Immature natural killer cell (primary cell): ENCODE measurements around the gene ADARB2. TPM values are rescaled to one million over a fixed set of nuclear protein-coding genes. Genes with fewer than 3 reads are reported as not detected.

ENCODE experiments used
- DNase-seq, 3 donors: peaks; one replicate each; pipeline ENCODE4 v3.0.0; 2022; ENCODE audit warnings: mixed read lengths in 1 of 3
- H3K27ac Mint-ChIP-seq, 6 donors: one replicate each; pipeline ENCODE4 v1.8.0; 2020; ENCODE audit warnings: mixed read lengths in 6 of 6, mild to moderate bottlenecking in 5 of 6, inconsistent platforms in 4 of 6, moderate library complexity in 3 of 6
- H3K27me3 Mint-ChIP-seq, 3 donors: one replicate each; pipeline ENCODE4 v1.8.0; 2020 to 2021; ENCODE audit warnings: low read depth in 3 of 3, mild to moderate bottlenecking in 3 of 3, mixed read lengths in 3 of 3, moderate library complexity in 3 of 3, inconsistent platforms in 1 of 3
- H3K36me3 Mint-ChIP-seq, 3 donors: one replicate each; pipeline ENCODE4 v1.8.0; 2020; ENCODE audit warnings: mixed read lengths in 3 of 3, inconsistent platforms in 2 of 3, mild to moderate bottlenecking in 2 of 3
- H3K4me1 Mint-ChIP-seq, 2 donors: one replicate each; pipeline ENCODE4 v1.8.0; 2020; ENCODE audit warnings: inconsistent platforms in 2 of 2, mild to moderate bottlenecking in 2 of 2, mixed read lengths in 2 of 2, moderate library complexity in 1 of 2
- H3K4me3 Mint-ChIP-seq, 5 donors: one replicate each; pipeline ENCODE4 v1.8.0; 2020; ENCODE audit warnings: mild to moderate bottlenecking in 5 of 5, mixed read lengths in 5 of 5, inconsistent platforms in 3 of 5, moderate library complexity in 3 of 5
- H3K9me3 Mint-ChIP-seq, 6 donors: one replicate each; pipeline ENCODE4 v1.8.0; 2020; ENCODE audit warnings: mild to moderate bottlenecking in 6 of 6, mixed read lengths in 6 of 6, inconsistent platforms in 4 of 6, moderate library complexity in 3 of 6
- polyA plus RNA-seq, 3 donors: library from polyadenylated mRNA; unstranded; fragments of 300-500 nt; fragmentation: Illumina TruSeq; gene quantifications; one replicate each; pipeline ENCODE4 v1.2.3, GENCODE V29; 2021

The ADARB2 gene
- polyA plus RNA-seq, 3 donors from 2014 or later = 0.12 TPM; not detected in 2

GRCh38 chr10:1650542-1651269 is 86.6 kb downstream of the ADARB2 start:
- Mint-ChIP-seq H3K4me3 (no peak overlapping the region), H3K36me3 (no peaks in the 10 kb centered on the region), H3K27me3 (peaks cover 0 to 6% (median 0%) of the 10 kb centered on the region in 3 donors), H3K9me3 (no peaks in the 10 kb centered on the region), H3K27ac (no peak overlapping the region), H3K4me1 (no peaks in the 10 kb centered on the region)
- no peak for DNase-seq

GRCh38 chr10:1648648-1649047 is 88.7 kb downstream of the ADARB2 start:
- Mint-ChIP-seq H3K4me1 (no peaks in the 10 kb centered on the region), H3K9me3 (no peaks in the 10 kb centered on the region), H3K27me3 (peaks cover 0 to 9% (median 0%) of the 10 kb centered on the region in 3 donors), H3K4me3 (no peak overlapping the region), H3K27ac (no peak overlapping the region), H3K36me3 (no peaks in the 10 kb centered on the region)
- DNase-seq = no peak

DNA sequence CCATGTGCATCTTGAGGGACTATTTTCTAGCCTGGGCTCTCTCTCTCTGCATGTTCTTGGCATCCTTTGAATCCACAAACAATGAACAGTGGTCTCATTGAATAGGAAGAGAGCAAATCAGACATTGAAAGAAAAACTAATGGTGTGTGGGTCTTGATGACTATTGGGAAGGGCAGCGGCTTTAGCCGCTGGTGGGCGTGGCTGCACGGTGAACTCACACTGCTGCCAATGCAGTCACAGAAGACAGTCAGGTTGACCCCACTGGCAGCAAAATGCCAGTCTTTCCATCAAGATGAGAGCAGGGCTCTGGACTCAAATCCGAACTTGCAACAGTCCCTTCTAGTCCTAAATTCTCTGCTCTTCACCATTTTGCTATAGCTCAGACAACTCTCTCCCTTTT is 91.0 kb downstream of the ADARB2 start:
- H3K4me3 Mint-ChIP-seq = no peak overlapping the region
- peaks cover 0 to 2% (median 0%) of the 10 kb centered on the region in 6 donors for H3K9me3 Mint-ChIP-seq
- no peak overlapping the region for H3K27ac Mint-ChIP-seq
- peaks cover 0 to 10% (median 0%) of the 10 kb centered on the region in 3 donors for H3K27me3 Mint-ChIP-seq
- no peaks in the 10 kb centered on the region for H3K4me1 Mint-ChIP-seq
- no peaks in the 10 kb centered on the region for H3K36me3 Mint-ChIP-seq
- DNase-seq = no peak

DNA sequence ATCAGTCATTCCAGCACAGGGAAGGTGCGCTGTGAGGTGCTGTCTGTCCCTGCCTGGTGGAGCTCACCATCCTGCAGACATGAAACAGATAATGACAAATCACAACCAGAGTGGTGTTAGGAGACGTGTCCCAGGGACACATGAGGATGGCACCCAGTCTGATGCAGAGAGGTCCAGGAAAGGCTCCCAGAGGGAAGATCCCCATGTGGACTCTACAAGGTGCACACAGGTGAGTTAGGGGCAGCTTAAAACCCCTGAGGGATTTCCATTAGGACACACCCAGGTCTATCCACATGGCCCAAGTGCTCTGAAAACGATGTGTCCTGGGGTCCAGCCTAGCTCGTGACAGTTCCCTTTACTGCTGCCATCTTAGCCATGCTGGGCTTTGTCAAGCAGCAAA is 91.4 kb downstream of the ADARB2 start:
- Mint-ChIP-seq H3K4me1 (no peaks in the 10 kb centered on the region), H3K9me3 (peaks cover 0 to 2% (median 0%) of the 10 kb centered on the region in 6 donors), H3K27me3 (peaks cover 0 to 10% (median 0%) of the 10 kb centered on the region in 3 donors), H3K36me3 (no peaks in the 10 kb centered on the region), H3K27ac (no peak overlapping the region), H3K4me3 (no peak overlapping the region)
- DNase-seq = no peak

DNA sequence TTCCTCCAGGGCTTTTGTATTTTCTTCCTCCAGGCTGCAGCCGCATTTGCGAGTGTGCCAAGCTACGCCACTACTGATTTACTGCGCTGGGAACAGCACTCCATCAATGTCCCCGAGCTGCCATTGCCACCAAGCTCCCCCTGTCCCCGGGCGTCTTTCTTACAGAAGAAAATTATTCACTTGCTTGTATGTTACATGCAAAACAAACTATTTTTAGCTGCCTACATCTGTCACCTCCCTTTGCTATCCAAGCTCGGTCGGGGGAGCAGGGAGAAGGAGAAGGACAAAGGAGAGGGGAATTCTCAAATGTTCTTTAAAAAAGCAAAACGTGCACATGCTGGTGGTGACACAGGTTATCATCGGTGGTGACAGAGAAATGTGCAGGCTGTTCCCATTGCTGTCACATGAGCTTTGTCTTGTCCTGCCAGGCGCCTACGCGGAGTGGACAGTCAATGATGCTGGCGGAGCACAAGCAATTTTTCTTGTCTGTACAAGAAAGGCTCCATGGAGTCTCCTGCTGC is 93.1 kb downstream of the ADARB2 start:
- H3K36me3 Mint-ChIP-seq = no peaks in the 10 kb centered on the region
- H3K4me3 Mint-ChIP-seq = no peak overlapping the region
- H3K27ac Mint-ChIP-seq = no peak overlapping the region
- peaks cover 0 to 10% (median 0%) of the 10 kb centered on the region in 3 donors for H3K27me3 Mint-ChIP-seq
- no peak for DNase-seq
- peaks cover 0 to 2% (median 0%) of the 10 kb centered on the region in 6 donors for H3K9me3 Mint-ChIP-seq
- H3K4me1 Mint-ChIP-seq = no peaks in the 10 kb centered on the region

- Mint-ChIP-seq H3K9me3 (peaks cover 0 to 2% (median 0%) of the 10 kb centered on the region in 6 donors), H3K36me3 (no peaks in the 10 kb centered on the region), H3K27ac (no peak overlapping the region), H3K4me3 (no peak overlapping the region), H3K4me1 (no peaks in the 10 kb centered on the region), H3K27me3 (peaks cover 0 to 10% (median 0%) of the 10 kb centered on the region in 3 donors)
- DNase-seq = no peak
These were observed 93.5 kb downstream of the ADARB2 start for GRCh38 chr10:1643908-1644179.

- Mint-ChIP-seq H3K36me3 (no peaks in the 10 kb centered on the region), H3K4me1 (no peaks in the 10 kb centered on the region), H3K4me3 (no peak overlapping the region), H3K27ac (no peak overlapping the region), H3K27me3 (peaks cover 0 to 10% (median 1%) of the 10 kb centered on the region in 3 donors), H3K9me3 (peaks cover 0 to 2% (median 0%) of the 10 kb centered on the region in 6 donors)
- no peak for DNase-seq
These were observed 94.0 kb downstream of the ADARB2 start for GRCh38 chr10:1643161-1643907.

- H3K9me3 Mint-ChIP-seq = peaks cover 0 to 2% (median 0%) of the 10 kb centered on the region in 6 donors
- no peaks in the 10 kb centered on the region for H3K36me3 Mint-ChIP-seq
- no peaks in the 10 kb centered on the region for H3K4me1 Mint-ChIP-seq
- H3K4me3 Mint-ChIP-seq = no peak overlapping the region
- peaks cover 0 to 10% (median 1%) of the 10 kb centered on the region in 3 donors for H3K27me3 Mint-ChIP-seq
- H3K27ac Mint-ChIP-seq = no peak overlapping the region
- no peak for DNase-seq
These were observed 94.6 kb downstream of the ADARB2 start for GRCh38 chr10:1642600-1643160.

DNA sequence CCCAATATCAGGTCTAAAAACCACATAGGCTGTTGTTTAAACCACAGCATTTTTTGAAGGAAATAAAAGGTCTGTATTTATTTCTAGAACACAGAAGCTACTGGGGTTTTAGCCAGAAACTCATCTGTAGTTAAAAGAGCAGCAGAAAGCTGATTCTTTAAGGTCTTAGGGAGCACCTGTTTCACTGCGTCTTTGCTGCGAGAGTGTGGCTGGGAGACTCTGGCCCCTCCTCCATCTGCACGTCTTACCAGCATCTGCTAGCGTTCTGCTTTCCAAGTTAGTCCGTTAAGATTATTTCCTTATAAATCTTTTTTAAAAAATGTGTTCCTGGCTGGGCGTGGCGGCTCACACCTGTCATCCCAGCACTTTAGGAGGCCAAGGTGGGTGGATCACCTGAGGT is 95.9 kb downstream of the ADARB2 start:
- H3K27me3 Mint-ChIP-seq = peaks cover 0 to 10% (median 1%) of the 10 kb centered on the region in 3 donors
- peaks cover 0 to 2% (median 0%) of the 10 kb centered on the region in 6 donors for H3K9me3 Mint-ChIP-seq
- no peak overlapping the region for H3K27ac Mint-ChIP-seq

GRCh38 chr10:1638889-1639419 is 98.4 kb downstream of the ADARB2 start:
- Mint-ChIP-seq H3K36me3 (no peaks in the 10 kb centered on the region), H3K4me1 (no peaks in the 10 kb centered on the region), H3K9me3 (peaks cover 0 to 2% (median 0%) of the 10 kb centered on the region in 6 donors), H3K27ac (no peak overlapping the region), H3K27me3 (peaks cover 0 to 6% (median 1%) of the 10 kb centered on the region in 3 donors), H3K4me3 (no peak overlapping the region)
- DNase-seq = no peak

More for the DNA sequence above, 95.9 kb downstream of the ADARB2 start:
- DNase-seq = no peak
- H3K4me3 Mint-ChIP-seq = no peak overlapping the region
- H3K4me1 Mint-ChIP-seq = no peaks in the 10 kb centered on the region
- no peaks in the 10 kb centered on the region for H3K36me3 Mint-ChIP-seq

DNA sequence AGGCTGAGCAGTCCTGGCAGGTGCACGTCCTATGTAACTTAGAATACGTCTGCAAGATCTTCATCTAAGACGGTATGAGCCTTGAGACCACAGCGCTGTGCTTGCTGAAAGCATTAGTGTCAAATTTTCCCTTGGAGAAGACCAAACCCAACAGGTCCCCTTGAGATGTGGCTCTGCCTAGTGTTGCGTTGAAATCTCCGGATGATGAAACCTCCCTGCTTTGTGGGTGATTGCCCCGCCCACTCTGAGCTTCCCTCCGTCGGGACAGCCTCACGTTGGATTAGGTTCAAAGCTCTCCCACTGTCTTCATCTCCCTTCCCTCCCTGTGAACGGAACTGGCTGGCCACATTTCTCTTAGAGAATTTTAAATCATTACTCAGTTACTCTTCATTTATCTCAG is 102.0 kb downstream of the ADARB2 start:
- no peak overlapping the region for H3K27ac Mint-ChIP-seq
- H3K9me3 Mint-ChIP-seq = no peaks in the 10 kb centered on the region
- no peaks in the 10 kb centered on the region for H3K4me1 Mint-ChIP-seq
- H3K36me3 Mint-ChIP-seq = no peaks in the 10 kb centered on the region
- H3K4me3 Mint-ChIP-seq = no peak overlapping the region
- DNase-seq = no peak
- peaks cover 1 to 6% (median 5%) of the 10 kb centered on the region in 3 donors for H3K27me3 Mint-ChIP-seq

GRCh38 chr10:1634239-1634638 is 103.1 kb downstream of the ADARB2 start:
- H3K9me3 Mint-ChIP-seq = no peaks in the 10 kb centered on the region
- DNase-seq = no peak
- H3K27ac Mint-ChIP-seq = no peak overlapping the region
- H3K27me3 Mint-ChIP-seq = peaks cover 4 to 6% (median 5%) of the 10 kb centered on the region in 3 donors
- no peaks in the 10 kb centered on the region for H3K4me1 Mint-ChIP-seq
- H3K36me3 Mint-ChIP-seq = no peaks in the 10 kb centered on the region
- H3K4me3 Mint-ChIP-seq = no peak overlapping the region

DNA sequence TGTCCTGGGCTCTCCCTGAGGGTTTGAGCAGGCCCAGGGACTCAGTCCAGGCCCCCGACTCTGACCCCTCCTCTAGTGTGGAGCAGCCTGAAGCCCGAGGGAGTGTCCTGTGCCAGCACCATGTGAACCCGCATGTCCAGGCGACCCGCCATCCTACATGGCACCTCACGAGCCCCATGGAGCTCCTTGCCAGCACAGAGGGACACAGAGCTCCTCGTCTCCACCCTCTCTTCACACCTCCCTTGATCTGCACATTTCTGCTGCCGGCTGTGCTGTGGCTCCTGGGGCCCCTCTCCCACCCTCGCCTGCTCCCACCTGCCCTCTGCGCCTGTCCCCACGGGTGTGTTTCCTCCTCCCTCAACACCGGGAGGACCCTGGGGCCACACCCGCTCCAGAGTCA is 103.5 kb downstream of the ADARB2 start:
- H3K27me3 Mint-ChIP-seq = peaks cover 4 to 6% (median 5%) of the 10 kb centered on the region in 3 donors
- DNase-seq = no peak
- H3K27ac Mint-ChIP-seq = no peak overlapping the region
- no peaks in the 10 kb centered on the region for H3K36me3 Mint-ChIP-seq
- no peaks in the 10 kb centered on the region for H3K9me3 Mint-ChIP-seq
- H3K4me1 Mint-ChIP-seq = no peaks in the 10 kb centered on the region
- H3K4me3 Mint-ChIP-seq = no peak overlapping the region

DNA sequence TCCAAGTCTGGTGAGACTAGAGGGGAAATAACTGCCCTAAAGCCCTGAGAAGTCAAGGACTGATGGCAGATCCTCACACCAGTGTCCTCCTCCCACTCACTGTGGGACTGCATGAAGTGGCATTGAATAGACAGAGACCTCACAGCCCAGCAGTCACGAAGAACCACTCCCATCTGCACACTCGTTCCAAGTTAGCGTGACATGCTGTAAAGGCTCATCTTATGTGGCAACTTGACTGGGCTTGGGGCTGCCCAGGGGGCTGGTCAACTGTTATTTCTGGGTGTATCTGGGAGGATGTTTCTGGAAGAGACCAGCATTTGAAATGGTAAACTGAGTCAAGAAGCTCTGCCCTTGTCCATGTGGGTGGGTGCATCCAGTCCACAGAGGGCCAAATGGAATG is 104.7 kb downstream of the ADARB2 start:
- Mint-ChIP-seq H3K27ac (no peak overlapping the region), H3K4me1 (no peaks in the 10 kb centered on the region), H3K36me3 (no peaks in the 10 kb centered on the region), H3K9me3 (no peaks in the 10 kb centered on the region), H3K27me3 (peaks cover 3 to 7% (median 5%) of the 10 kb centered on the region in 3 donors), H3K4me3 (no peak overlapping the region)
- DNase-seq = no peak
